HEK293 (cell line): ENCODE results near the gene CACNA2D4.

ENCODE experiments used
- CTCF ChIA-PET: fragments of 350-600 bp; formaldehyde crosslinking; extraction: SDS; loops from one replicate; lab custom pipeline; 2021; ENCODE audit warnings: antibody characterized with exemption; lab: Yijun Ruan, JAX
- POLR2A ChIA-PET: fragments of 300-600 bp; formaldehyde crosslinking; extraction: SDS; loops from one replicate; lab custom pipeline; 2020; ENCODE audit warnings: antibody characterized with exemption, inconsistent platforms; lab: Yijun Ruan, JAX
- H3K27ac ChIP-seq: fragments of 200-500 bp; sonication (Bioruptor generic); 2 replicates; pipeline ENCODE4 v1.5.1; 2014; ENCODE audit warnings: low read depth, low read length, control low read depth, inconsistent platforms; ENCODE audit errors: extremely low read depth
- H3K36me3 ChIP-seq, 2 experiments: fragments of 200-500 bp in 1 of 2; sonication (Bioruptor generic) in 1 of 2; 1 replicate in 1 of 2; 2 replicates in 1 of 2; pipeline ENCODE4 v1.5.1; 2014 to 2017; ENCODE audit warnings: inconsistent platforms in 2 of 2, low read length in 2 of 2; ENCODE audit not compliant: control insufficient read depth in 2 of 2, insufficient read depth in 1 of 2
- H3K4me1 ChIP-seq: fragments of 200-500 bp; sonication (Bioruptor generic); 2 replicates; pipeline ENCODE4 v1.5.1; 2014; ENCODE audit warnings: mild to moderate bottlenecking, low read length, inconsistent platforms; ENCODE audit not compliant: control insufficient read depth, insufficient read depth
- H3K4me3 ChIP-seq: 2 replicates; pipeline ENCODE4 v1.5.1; 2011; ENCODE audit warnings: low read depth, mild to moderate bottlenecking, control low read depth, low read length, moderate library complexity
- H3K9me3 ChIP-seq: fragments of 200-500 bp; sonication (Bioruptor generic); 2 replicates; pipeline ENCODE4 v1.5.1; 2014; ENCODE audit warnings: low read depth, low read length, inconsistent platforms; ENCODE audit not compliant: control insufficient read depth, insufficient read depth
- IKZF3 ChIP-seq: fragments of 450-650 bp; IDR thresholded peaks from 2 replicates; pipeline ENCODE4 v1.5.0; 2018; ENCODE audit warnings: missing biosample characterization, mild to moderate bottlenecking, missing genetic modification characterization, moderate library complexity
- ZBTB8A ChIP-seq: fragments of 450-650 bp; formaldehyde crosslinking; IDR thresholded peaks from 2 replicates; pipeline ENCODE4 v1.5.1; 2016; ENCODE audit warnings: missing biosample characterization, missing genetic modification characterization
- ZNF121 ChIP-seq: fragments of 450-650 bp; formaldehyde crosslinking; IDR thresholded peaks from 2 replicates; pipeline ENCODE4 v1.5.1; 2016; ENCODE audit warnings: missing biosample characterization, missing genetic modification characterization
- ZNF366 ChIP-seq: fragments of 450-650 bp; formaldehyde crosslinking; conservative IDR thresholded peaks from 2 replicates; pipeline ENCODE4 v1.5.1; 2016; ENCODE audit warnings: missing biosample characterization, missing genetic modification characterization
- ZNF423 ChIP-seq: fragments of 450-650 bp; formaldehyde crosslinking; IDR thresholded peaks from 2 replicates; pipeline ENCODE4 v1.5.1; 2016; ENCODE audit warnings: missing biosample characterization, missing genetic modification characterization
- ZNF48 ChIP-seq: fragments of 450-650 bp; formaldehyde crosslinking; IDR thresholded peaks from 2 replicates; pipeline ENCODE4 v1.5.1; 2016; ENCODE audit warnings: missing biosample characterization, missing genetic modification characterization
- ZNF544 ChIP-seq: fragments of 450-650 bp; formaldehyde crosslinking; IDR thresholded peaks from 2 replicates; pipeline ENCODE4 v1.5.0; 2017; ENCODE audit warnings: missing biosample characterization, missing genetic modification characterization
- ZNF658 ChIP-seq: fragments of 450-650 bp; formaldehyde crosslinking; IDR thresholded peaks from 2 replicates; pipeline ENCODE4; 2016; ENCODE audit warnings: missing biosample characterization, missing genetic modification characterization
- ZNF707 ChIP-seq: fragments of 450-650 bp; formaldehyde crosslinking; IDR thresholded peaks from 2 replicates; pipeline ENCODE4 v1.5.1; 2016; ENCODE audit warnings: missing biosample characterization, missing genetic modification characterization
- ZNF768 ChIP-seq: fragments of 450-650 bp; formaldehyde crosslinking; IDR thresholded peaks from 2 replicates; pipeline ENCODE4 v1.5.1; 2018; ENCODE audit warnings: missing biosample characterization, mild to moderate bottlenecking, missing genetic modification characterization
- ZNF785 ChIP-seq: fragments of 450-650 bp; formaldehyde crosslinking; IDR thresholded peaks from 2 replicates; pipeline ENCODE4 v1.5.1; 2016; ENCODE audit warnings: missing biosample characterization, missing genetic modification characterization
- ZNF830 ChIP-seq: fragments of 450-650 bp; IDR thresholded peaks from 2 replicates; pipeline ENCODE4 v1.5.0; 2018; ENCODE audit warnings: missing biosample characterization, missing genetic modification characterization, low read depth, mild to moderate bottlenecking, moderate library complexity
- TF ChIP-seq, protein P1 (sequence below): fragments of 450-650 bp; formaldehyde crosslinking; IDR thresholded peaks from 2 replicates; pipeline ENCODE4 v1.5.1; 2017; ENCODE audit warnings: missing biosample characterization, missing genetic modification characterization
- TF ChIP-seq, protein P2 (sequence below): fragments of 450-650 bp; formaldehyde crosslinking; IDR thresholded peaks from 2 replicates; pipeline ENCODE4 v1.5.1; 2016; ENCODE audit warnings: missing biosample characterization, missing genetic modification characterization
- TF ChIP-seq, protein P3 (sequence below): fragments of 450-650 bp; formaldehyde crosslinking; IDR thresholded peaks from 2 replicates; pipeline ENCODE4 v1.5.1; 2016; ENCODE audit warnings: missing biosample characterization, missing genetic modification characterization
- TF ChIP-seq, protein P4 (sequence below): fragments of 450-650 bp; formaldehyde crosslinking; IDR thresholded peaks from 2 replicates; pipeline ENCODE4 v1.5.1; 2016; ENCODE audit warnings: missing biosample characterization, missing genetic modification characterization

CACNA2D4 gene

GRCh38 chr12:1882850-1883470 is 35.5 kb downstream of the CACNA2D4 start (continued):
- TF ChIP-seq, protein P1, sequence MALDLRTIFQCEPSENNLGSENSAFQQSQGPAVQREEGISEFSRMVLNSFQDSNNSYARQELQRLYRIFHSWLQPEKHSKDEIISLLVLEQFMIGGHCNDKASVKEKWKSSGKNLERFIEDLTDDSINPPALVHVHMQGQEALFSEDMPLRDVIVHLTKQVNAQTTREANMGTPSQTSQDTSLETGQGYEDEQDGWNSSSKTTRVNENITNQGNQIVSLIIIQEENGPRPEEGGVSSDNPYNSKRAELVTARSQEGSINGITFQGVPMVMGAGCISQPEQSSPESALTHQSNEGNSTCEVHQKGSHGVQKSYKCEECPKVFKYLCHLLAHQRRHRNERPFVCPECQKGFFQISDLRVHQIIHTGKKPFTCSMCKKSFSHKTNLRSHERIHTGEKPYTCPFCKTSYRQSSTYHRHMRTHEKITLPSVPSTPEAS (tag by site-specific recombination): no peak
- no peak for TF ChIP-seq ZNF48 (tag by site-specific recombination)

DNA sequence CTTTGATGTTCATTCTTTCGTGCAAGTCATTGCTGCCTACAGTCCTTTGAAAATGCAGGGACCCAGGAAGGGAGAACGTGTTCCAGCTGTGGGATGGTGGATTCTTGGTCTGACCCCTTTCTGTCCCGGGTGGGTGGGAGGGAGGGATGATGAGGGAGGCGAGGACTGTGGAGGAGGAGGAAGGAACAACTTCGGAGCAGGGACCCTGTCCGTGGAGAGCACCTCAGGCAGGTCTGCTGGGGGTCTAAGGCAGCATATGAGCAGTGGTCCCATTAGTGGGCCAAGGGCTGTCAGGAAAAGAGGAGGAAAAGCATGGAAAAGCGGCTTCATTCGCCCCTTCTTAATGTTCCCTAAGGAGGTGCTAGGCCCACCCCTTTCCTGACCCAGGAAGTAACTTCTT is 36.0 kb downstream of the CACNA2D4 start:
- Histone ChIP-seq H3K4me3 (no peak overlapping the region), H3K36me3 (no peaks in the 10 kb centered on the region), H3K27ac (no peak overlapping the region), H3K4me1 (no peaks in the 10 kb centered on the region), H3K9me3 (no peaks in the 10 kb centered on the region)
- TF ChIP-seq ZNF366: no peak
- no peak for TF ChIP-seq ZNF658
- no peak for TF ChIP-seq ZNF121 (tag by site-specific recombination)
- TF ChIP-seq, protein P2, sequence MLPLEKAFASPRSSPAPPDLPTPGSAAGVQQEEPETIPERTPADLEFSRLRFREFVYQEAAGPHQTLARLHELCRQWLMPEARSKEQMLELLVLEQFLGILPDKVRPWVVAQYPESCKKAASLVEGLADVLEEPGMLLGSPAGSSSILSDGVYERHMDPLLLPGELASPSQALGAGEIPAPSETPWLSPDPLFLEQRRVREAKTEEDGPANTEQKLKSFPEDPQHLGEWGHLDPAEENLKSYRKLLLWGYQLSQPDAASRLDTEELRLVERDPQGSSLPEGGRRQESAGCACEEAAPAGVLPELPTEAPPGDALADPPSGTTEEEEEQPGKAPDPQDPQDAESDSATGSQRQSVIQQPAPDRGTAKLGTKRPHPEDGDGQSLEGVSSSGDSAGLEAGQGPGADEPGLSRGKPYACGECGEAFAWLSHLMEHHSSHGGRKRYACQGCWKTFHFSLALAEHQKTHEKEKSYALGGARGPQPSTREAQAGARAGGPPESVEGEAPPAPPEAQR: no peak
- no peak for TF ChIP-seq ZNF785
- no peak for TF ChIP-seq ZNF830 (tag by site-specific recombination)
- TF ChIP-seq IKZF3 (tag by site-specific recombination): no peak
- no peak for TF ChIP-seq ZNF423 (tag by site-specific recombination)
- no peak for TF ChIP-seq ZNF768 (tag by site-specific recombination)
- POLR2A ChIA-PET: no interaction called here
- CTCF ChIA-PET: interaction anchor here (1.1 kb wide), 1 partner anchor 67 kb away, joined by 3 read pairs; no protein-coding TSS in a partner anchor

- POLR2A ChIA-PET: no interaction called here
- H3K36me3 ChIP-seq: no peaks in the 10 kb centered on the region
- CTCF ChIA-PET: interaction anchor here (1.1 kb wide), 1 partner anchor 68 kb away, joined by 3 read pairs; no protein-coding TSS in a partner anchor
- H3K4me3 ChIP-seq: no peak overlapping the region
- no peaks in the 10 kb centered on the region for H3K9me3 ChIP-seq
- H3K4me1 ChIP-seq: no peaks in the 10 kb centered on the region
- no peak overlapping the region for H3K27ac ChIP-seq
- TF ChIP-seq ZNF707 (tag by site-specific recombination) (no peak), ZNF544 (tag by site-specific recombination) (no peak), ZBTB8A (tag by site-specific recombination) (no peak)
- TF ChIP-seq, protein P3, sequence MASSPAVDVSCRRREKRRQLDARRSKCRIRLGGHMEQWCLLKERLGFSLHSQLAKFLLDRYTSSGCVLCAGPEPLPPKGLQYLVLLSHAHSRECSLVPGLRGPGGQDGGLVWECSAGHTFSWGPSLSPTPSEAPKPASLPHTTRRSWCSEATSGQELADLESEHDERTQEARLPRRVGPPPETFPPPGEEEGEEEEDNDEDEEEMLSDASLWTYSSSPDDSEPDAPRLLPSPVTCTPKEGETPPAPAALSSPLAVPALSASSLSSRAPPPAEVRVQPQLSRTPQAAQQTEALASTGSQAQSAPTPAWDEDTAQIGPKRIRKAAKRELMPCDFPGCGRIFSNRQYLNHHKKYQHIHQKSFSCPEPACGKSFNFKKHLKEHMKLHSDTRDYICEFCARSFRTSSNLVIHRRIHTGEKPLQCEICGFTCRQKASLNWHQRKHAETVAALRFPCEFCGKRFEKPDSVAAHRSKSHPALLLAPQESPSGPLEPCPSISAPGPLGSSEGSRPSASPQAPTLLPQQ (tag by site-specific recombination): no peak
- TF ChIP-seq, protein P4, sequence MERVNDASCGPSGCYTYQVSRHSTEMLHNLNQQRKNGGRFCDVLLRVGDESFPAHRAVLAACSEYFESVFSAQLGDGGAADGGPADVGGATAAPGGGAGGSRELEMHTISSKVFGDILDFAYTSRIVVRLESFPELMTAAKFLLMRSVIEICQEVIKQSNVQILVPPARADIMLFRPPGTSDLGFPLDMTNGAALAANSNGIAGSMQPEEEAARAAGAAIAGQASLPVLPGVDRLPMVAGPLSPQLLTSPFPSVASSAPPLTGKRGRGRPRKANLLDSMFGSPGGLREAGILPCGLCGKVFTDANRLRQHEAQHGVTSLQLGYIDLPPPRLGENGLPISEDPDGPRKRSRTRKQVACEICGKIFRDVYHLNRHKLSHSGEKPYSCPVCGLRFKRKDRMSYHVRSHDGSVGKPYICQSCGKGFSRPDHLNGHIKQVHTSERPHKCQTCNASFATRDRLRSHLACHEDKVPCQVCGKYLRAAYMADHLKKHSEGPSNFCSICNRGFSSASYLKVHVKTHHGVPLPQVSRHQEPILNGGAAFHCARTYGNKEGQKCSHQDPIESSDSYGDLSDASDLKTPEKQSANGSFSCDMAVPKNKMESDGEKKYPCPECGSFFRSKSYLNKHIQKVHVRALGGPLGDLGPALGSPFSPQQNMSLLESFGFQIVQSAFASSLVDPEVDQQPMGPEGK (tag by site-specific recombination): no peak
Measured at GRCh38 chr12:1881936-1882335, 36.5 kb downstream of the CACNA2D4 start.
